HCT116 (cell line): Measurements from ENCODE around the gene RBBP8. TPM values are rescaled to one million over a fixed set of nuclear protein-coding genes. Genes with fewer than 3 reads are reported as not detected.

ENCODE experiments used
- ATAC-seq: fragments of 200-7000 bp; cut with Tn5 transposase; 2 replicates; pipeline ENCODE4 v1.9.1; 2020; ENCODE audit warnings: mild to moderate bottlenecking, moderate library complexity
- BruUV-seq: library from RNA; stranded (reverse); fragments of 400-500 nt; replicated peaks from 2 replicates; lab custom pipeline; 2021; lab: Mats Ljungman, UMichigan
- CTCF ChIA-PET: fragments of 300-600 bp; sonication (Branson Sonifier 250); formaldehyde crosslinking; loops from one replicate; lab custom pipeline; 2021; ENCODE audit warnings: antibody characterized with exemption; lab: Charles Lee
- POLR2A ChIA-PET: fragments of 300-600, 350-600 bp; sonication (Branson Sonifier 250); formaldehyde crosslinking; loops from one replicate; lab custom pipeline; 2021; ENCODE audit warnings: antibody characterized with exemption; lab: Charles Lee
- RAD21 ChIA-PET, 2 experiments: fragments of 300-600 bp; sonication (Branson Sonifier 250); formaldehyde crosslinking; loops; one replicate each; lab custom pipeline; 2023; ENCODE audit warnings: low total read pairs in 2 of 2; ENCODE audit not compliant: uncharacterized antibody in 2 of 2, unreplicated experiment in 2 of 2, low non-redundant PET in 1 of 2; lab: Charles Lee
- DNase-seq: peaks from one replicate; pipeline ENCODE4 v3.0.0-alpha.2; 2010; ENCODE audit warnings: low read depth, low spot score
- H2AFZ ChIP-seq: fragments of 200-600 bp; shearing (Covaris generic), sonication (generic); 2 replicates; pipeline ENCODE4 v1.6.1; 2017; ENCODE audit warnings: low read depth, mixed run types, mixed read lengths, antibody characterized with exemption, low read length; ENCODE audit not compliant: poor library complexity, severe bottlenecking
- H3K27ac ChIP-seq: 2 replicates; pipeline ENCODE4 v1.5.1; 2012; ENCODE audit warnings: low read depth, low read length
- H3K27me3 ChIP-seq: fragments of 200-600 bp; sonication (generic); 2 replicates; pipeline ENCODE4 v1.6.1; 2016; ENCODE audit warnings: mixed run types, low read length, mixed read lengths; ENCODE audit not compliant: insufficient read depth
- H3K36me3 ChIP-seq, 2 experiments: fragments of 200-500 bp in 1 of 2; fragments of 200-600 bp in 1 of 2; sonication (Bioruptor generic) in 1 of 2; sonication (generic) in 1 of 2; 2 replicates each; pipeline versions ENCODE4 v1.5.1 to v1.6.1; 2014 to 2016; ENCODE audit warnings: low read length in 2 of 2, inconsistent platforms in 1 of 2, mixed read lengths in 1 of 2, mixed run types in 1 of 2; ENCODE audit not compliant: insufficient read depth in 2 of 2, control insufficient read depth in 1 of 2
- H3K4me1 ChIP-seq, 2 experiments: fragments of 200-600 bp in 1 of 2; sonication (generic) in 1 of 2; 2 replicates each; pipeline versions ENCODE4 v1.5.1 to v1.6.1; 2012 to 2017; ENCODE audit warnings: low read length in 2 of 2, inconsistent platforms in 1 of 2, mild to moderate bottlenecking in 1 of 2, mixed read lengths in 1 of 2, mixed run types in 1 of 2, moderate library complexity in 1 of 2; ENCODE audit not compliant: insufficient read depth in 2 of 2, control insufficient read depth in 1 of 2
- H3K4me2 ChIP-seq: fragments of 200-600 bp; sonication (generic); 2 replicates; pipeline ENCODE4 v1.6.1; 2017; ENCODE audit warnings: mixed run types, low read length, mixed read lengths
- H3K4me3 ChIP-seq, 2 experiments: fragments of 200-600 bp in 1 of 2; sonication (generic) in 1 of 2; replicated peaks in 1 of 2; 2 replicates each; pipeline ENCODE4 v1.5.1; 2011 to 2016; ENCODE audit warnings: low read length in 2 of 2, control low read depth in 1 of 2, low read depth in 1 of 2, mild to moderate bottlenecking in 1 of 2, mixed read lengths in 1 of 2, mixed run types in 1 of 2
- H3K79me2 ChIP-seq: fragments of 200-600 bp; sonication (generic); 2 replicates; pipeline ENCODE4 v1.6.1; 2017; ENCODE audit warnings: mild to moderate bottlenecking, mixed run types, low read length, moderate library complexity, mixed read lengths; ENCODE audit not compliant: insufficient read depth
- H3K9ac ChIP-seq: fragments of 200-600 bp; sonication (generic); 2 replicates; pipeline ENCODE4 v1.6.1; 2016; ENCODE audit warnings: low read length, mixed read lengths
- H3K9me2 ChIP-seq: fragments of 200-600 bp; sonication (generic), shearing (Covaris generic); 2 replicates; pipeline ENCODE4 v1.6.1; 2017; ENCODE audit warnings: mixed run types, mild to moderate bottlenecking, moderate library complexity; ENCODE audit not compliant: insufficient read depth
- H3K9me3 ChIP-seq, 2 experiments: fragments of 200-500 bp in 1 of 2; fragments of 200-600 bp in 1 of 2; sonication (Bioruptor generic) in 1 of 2; sonication (generic) in 1 of 2; 2 replicates each; pipeline ENCODE4 v1.6.1; 2014 to 2017; ENCODE audit warnings: low read length in 2 of 2, mixed read lengths in 2 of 2, inconsistent platforms in 1 of 2, low read depth in 1 of 2, mild to moderate bottlenecking in 1 of 2, mixed run types in 1 of 2, moderate library complexity in 1 of 2; ENCODE audit not compliant: control insufficient read depth in 1 of 2, insufficient read depth in 1 of 2
- H4K20me1 ChIP-seq: fragments of 200-600 bp; sonication (generic), shearing (Covaris generic); 2 replicates; pipeline ENCODE4 v1.6.1; 2017; ENCODE audit warnings: mixed run types, mild to moderate bottlenecking, moderate library complexity; ENCODE audit not compliant: insufficient read depth
- CEBPB ChIP-seq: IDR thresholded peaks from 2 replicates; pipeline ENCODE4 v1.6.1; 2012; ENCODE audit warnings: low read depth
- EZH2 ChIP-seq: fragments of 200-600 bp; sonication (generic); IDR thresholded peaks from 2 replicates; pipeline ENCODE4 v1.6.1; 2017; ENCODE audit warnings: antibody characterized with exemption, mixed run types
- MAX ChIP-seq: IDR thresholded peaks from 2 replicates; pipeline ENCODE4 v1.6.1; 2012
- ZBTB33 ChIP-seq: IDR thresholded peaks from 2 replicates; pipeline ENCODE4 v1.6.1; 2011; ENCODE audit warnings: mild to moderate bottlenecking, low read length, moderate library complexity; ENCODE audit not compliant: insufficient replicate concordance; ENCODE audit errors: extremely low read depth
- intact Hi-C: fragments of 100-400 bp; cut with micrococcal nuclease; formaldehyde crosslinking; loops from 2 replicates; pipeline ENCODE4 v1.10.0; 2022
- total RNA-seq: library from RNA; stranded (reverse); gene quantifications from one replicate; pipeline ENCODE4 v1.2.1, GENCODE V29; 2021; ENCODE audit not compliant: unreplicated experiment

RBBP8 gene
- total RNA-seq, 1 experiment from 2014 or later, result 66.6 TPM

GRCh38 chr18:22961156-22961555 is 28.0 kb downstream of the RBBP8 start:
- peaks cover 54% of the 10 kb centered on the region for H3K79me2 ChIP-seq
- no peak overlapping the region for H3K9ac ChIP-seq
- intact Hi-C loops, result no loop called here
- ATAC-seq, result no peak
- no peak for DNase-seq
- TF ChIP-seq CEBPB, result peak; percentile 45; the same call in 1 of the 2 replicates
- no peak for TF ChIP-seq MAX
- no peak for TF ChIP-seq ZBTB33
- TF ChIP-seq, all 23 proteins: peak for 1
- no TSS peak for BruUV-seq
- Histone ChIP-seq H3K4me2 (no peak overlapping the region), H3K4me1 (no peaks in the 10 kb centered on the region), H2AFZ (no peak overlapping the region), H3K27ac (no peak overlapping the region), H3K4me3 (no peak overlapping the region), H3K36me3 (peaks cover 2 to 8% of the 10 kb centered on the region in 2 experiments; a peak in 1 of 4 replicates), H3K27me3 (no peaks in the 10 kb centered on the region), H3K9me2 (no peaks in the 10 kb centered on the region), H3K9me3 (no peaks in the 10 kb centered on the region), H4K20me1 (no peaks in the 10 kb centered on the region)
- ChIA-PET RAD21 (no interaction called here), CTCF (no interaction called here), POLR2A (interaction anchor here (1.2 kb wide), 1 partner anchor 26 kb away, joined by 4 read pairs; no protein-coding TSS in a partner anchor)

GRCh38 chr18:22962004-22962403 is 28.9 kb downstream of the RBBP8 start:
- intact Hi-C loops, result no loop called here
- ChIA-PET POLR2A (no interaction called here), RAD21 (no interaction called here), CTCF (no interaction called here)
- H3K4me2 ChIP-seq, result no peak overlapping the region
- H3K9ac ChIP-seq, result no peak overlapping the region
- H3K79me2 ChIP-seq, result peaks cover 56% of the 10 kb centered on the region
- no peaks in the 10 kb centered on the region for H4K20me1 ChIP-seq
- BruUV-seq, result no TSS peak
- H3K9me3 ChIP-seq, result no peaks in the 10 kb centered on the region
- no peak overlapping the region for H3K27ac ChIP-seq
- no peak overlapping the region for H2AFZ ChIP-seq
- DNase-seq (no peak), ATAC-seq (no peak)
- H3K9me2 ChIP-seq, result no peaks in the 10 kb centered on the region
- H3K36me3 ChIP-seq, result peaks cover 0 to 8% of the 10 kb centered on the region in 2 experiments; a peak in 1 of 4 replicates
- TF ChIP-seq EZH2, result no peak
- no peak overlapping the region for H3K4me3 ChIP-seq
- no peaks in the 10 kb centered on the region for H3K27me3 ChIP-seq
- H3K4me1 ChIP-seq, result no peaks in the 10 kb centered on the region
